DND-41 (cell line): ENCODE measurements around the gene DIAPH1.

Experiments
- EZH2 ChIP-seq: IDR thresholded peaks from 3 replicates; pipeline ENCODE4 v1.6.1; 2012; ENCODE audit warnings: borderline replicate concordance, low read depth, mild to moderate bottlenecking, moderate library complexity, low read length, inconsistent platforms; ENCODE audit not compliant: severe bottlenecking
- TF ChIP-seq, protein P1 (sequence below): IDR thresholded peaks from 2 replicates; pipeline ENCODE4 v1.5.1; 2012; ENCODE audit warnings: borderline replicate concordance, low read length, moderate library complexity, mild to moderate bottlenecking; ENCODE audit not compliant: poor library complexity, severe bottlenecking; ENCODE audit errors: extremely low read depth

DNA sequence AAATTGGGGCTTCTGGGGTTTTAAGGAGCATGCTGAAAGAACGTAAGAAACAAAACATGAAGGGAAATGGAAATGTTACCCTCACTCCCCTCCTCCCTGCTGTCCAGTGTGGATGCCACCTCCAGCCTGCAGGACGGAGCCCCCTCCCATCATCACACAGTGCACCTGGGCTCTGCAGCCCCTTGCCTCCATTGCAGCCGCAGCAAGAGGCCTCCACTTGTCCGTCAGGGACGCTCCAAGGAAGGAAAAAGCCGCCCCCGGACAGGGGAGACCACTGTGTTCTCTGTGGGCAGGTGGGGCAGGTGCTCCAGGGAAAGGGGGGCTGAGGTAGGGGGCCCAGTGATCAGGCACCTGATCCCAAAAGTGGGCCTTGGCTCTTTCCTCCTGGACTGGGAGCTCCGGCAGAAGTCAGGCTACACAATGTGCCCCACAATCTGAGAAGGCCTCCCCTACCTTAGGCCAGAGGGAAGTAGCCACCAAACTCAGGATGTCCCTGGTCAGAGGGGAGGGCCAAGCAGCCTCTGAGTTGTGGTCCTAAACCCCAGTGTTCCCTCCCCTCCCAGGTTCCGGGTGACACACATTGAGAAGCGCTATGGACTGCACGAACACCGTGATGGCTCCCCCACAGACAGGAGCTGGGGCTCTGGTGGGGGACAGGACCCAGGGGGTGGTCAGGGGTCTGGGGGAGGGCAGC is 20.7 kb upstream of the DIAPH1 start:
- TF ChIP-seq EZH2 = no peak
- TF ChIP-seq, protein P1, sequence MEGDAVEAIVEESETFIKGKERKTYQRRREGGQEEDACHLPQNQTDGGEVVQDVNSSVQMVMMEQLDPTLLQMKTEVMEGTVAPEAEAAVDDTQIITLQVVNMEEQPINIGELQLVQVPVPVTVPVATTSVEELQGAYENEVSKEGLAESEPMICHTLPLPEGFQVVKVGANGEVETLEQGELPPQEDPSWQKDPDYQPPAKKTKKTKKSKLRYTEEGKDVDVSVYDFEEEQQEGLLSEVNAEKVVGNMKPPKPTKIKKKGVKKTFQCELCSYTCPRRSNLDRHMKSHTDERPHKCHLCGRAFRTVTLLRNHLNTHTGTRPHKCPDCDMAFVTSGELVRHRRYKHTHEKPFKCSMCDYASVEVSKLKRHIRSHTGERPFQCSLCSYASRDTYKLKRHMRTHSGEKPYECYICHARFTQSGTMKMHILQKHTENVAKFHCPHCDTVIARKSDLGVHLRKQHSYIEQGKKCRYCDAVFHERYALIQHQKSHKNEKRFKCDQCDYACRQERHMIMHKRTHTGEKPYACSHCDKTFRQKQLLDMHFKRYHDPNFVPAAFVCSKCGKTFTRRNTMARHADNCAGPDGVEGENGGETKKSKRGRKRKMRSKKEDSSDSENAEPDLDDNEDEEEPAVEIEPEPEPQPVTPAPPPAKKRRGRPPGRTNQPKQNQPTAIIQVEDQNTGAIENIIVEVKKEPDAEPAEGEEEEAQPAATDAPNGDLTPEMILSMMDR = no peak
